22Rv1 (cell line): ENCODE measurements around the gene RNF220.

Experiments
- H3K27ac ChIP-seq: fragments of 450-650 bp; 2 replicates; pipeline ENCODE4 v1.5.1; 2017
- ZFX ChIP-seq: fragments of 450-650 bp; IDR thresholded peaks from 2 replicates; pipeline ENCODE4 v1.6.1; 2017; ENCODE audit warnings: antibody characterized with exemption, borderline replicate concordance
- TF ChIP-seq, protein P1 (sequence below): fragments of 450-650 bp; IDR thresholded peaks from 2 replicates; pipeline ENCODE4 v1.5.1; 2017; ENCODE audit warnings: mild to moderate bottlenecking

The RNF220 gene

DNA sequence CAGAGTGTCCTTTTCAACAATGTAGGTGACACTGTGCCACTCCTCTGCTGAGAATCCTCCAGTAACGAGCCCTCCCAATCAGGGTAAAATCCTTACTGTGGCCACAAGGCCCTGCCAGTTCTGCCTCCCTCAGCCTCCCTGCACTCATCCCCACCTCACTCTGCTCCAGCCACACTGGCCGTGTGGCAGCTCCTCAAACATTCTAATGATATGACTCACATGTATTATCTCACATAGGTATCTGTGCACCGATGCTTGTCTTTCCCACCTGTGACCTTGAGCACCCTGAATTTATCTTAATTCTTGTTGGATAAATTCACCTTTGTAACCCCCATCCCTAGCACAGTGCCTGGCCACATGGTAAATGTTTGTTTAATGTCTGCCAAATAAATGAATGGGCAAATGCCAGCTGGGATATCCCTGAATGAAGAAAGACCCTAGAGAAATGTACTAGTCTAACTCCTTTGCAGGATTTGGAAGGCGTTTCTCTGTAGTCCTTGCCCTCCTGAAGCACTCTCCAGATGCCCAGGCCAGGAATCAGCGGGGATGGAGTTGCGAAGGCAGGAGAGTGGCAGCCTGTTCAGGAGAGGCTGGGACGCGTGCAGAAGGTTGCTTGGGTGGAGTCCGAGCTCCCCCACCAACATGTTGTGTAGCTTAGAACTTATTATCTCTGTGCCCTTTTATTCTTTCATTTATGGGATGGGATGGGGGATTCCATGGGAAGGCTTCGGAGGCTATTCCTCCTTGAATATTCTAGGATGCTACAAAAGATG is 163.3 kb downstream of the RNF220 start:
- no peak overlapping the region for H3K27ac ChIP-seq
- TF ChIP-seq ZFX: no peak
- TF ChIP-seq, protein P1, sequence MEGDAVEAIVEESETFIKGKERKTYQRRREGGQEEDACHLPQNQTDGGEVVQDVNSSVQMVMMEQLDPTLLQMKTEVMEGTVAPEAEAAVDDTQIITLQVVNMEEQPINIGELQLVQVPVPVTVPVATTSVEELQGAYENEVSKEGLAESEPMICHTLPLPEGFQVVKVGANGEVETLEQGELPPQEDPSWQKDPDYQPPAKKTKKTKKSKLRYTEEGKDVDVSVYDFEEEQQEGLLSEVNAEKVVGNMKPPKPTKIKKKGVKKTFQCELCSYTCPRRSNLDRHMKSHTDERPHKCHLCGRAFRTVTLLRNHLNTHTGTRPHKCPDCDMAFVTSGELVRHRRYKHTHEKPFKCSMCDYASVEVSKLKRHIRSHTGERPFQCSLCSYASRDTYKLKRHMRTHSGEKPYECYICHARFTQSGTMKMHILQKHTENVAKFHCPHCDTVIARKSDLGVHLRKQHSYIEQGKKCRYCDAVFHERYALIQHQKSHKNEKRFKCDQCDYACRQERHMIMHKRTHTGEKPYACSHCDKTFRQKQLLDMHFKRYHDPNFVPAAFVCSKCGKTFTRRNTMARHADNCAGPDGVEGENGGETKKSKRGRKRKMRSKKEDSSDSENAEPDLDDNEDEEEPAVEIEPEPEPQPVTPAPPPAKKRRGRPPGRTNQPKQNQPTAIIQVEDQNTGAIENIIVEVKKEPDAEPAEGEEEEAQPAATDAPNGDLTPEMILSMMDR: no peak

GRCh38 chr1:44569491-44569890 is 164.4 kb downstream of the RNF220 start:
- TF ChIP-seq ZFX: no peak
- TF ChIP-seq, protein P1: no peak
- H3K27ac ChIP-seq: no peak overlapping the region

- TF ChIP-seq, protein P1: peak; percentile 78
- TF ChIP-seq ZFX: no peak
- H3K27ac ChIP-seq: no peak overlapping the region
Measured at GRCh38 chr1:44571712-44572571, 166.9 kb downstream of the RNF220 start.

- TF ChIP-seq, protein P1: no peak
- TF ChIP-seq ZFX: no peak
- H3K27ac ChIP-seq: no peak overlapping the region
Measured at GRCh38 chr1:44572572-44572879, 167.5 kb downstream of the RNF220 start.

DNA sequence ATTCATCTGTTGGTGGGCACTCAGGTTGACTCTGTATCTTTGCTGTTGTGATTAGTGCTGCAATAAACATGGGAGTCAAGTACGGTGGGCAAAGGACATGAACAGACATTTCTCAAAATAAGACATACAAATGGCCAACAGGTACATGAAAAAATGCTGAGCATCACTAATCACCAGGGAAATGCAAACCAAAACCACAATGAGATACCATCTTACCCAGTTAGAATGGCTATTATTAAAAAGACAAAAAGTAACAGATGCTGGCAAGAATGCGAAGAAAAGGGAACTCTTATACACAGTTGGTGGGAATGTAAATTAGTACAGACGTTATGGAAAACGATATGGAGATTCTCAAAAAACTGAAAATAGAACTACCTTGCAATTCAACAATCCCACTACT is 170.3 kb downstream of the RNF220 start:
- TF ChIP-seq ZFX: no peak
- TF ChIP-seq, protein P1: no peak
- no peak overlapping the region for H3K27ac ChIP-seq

DNA sequence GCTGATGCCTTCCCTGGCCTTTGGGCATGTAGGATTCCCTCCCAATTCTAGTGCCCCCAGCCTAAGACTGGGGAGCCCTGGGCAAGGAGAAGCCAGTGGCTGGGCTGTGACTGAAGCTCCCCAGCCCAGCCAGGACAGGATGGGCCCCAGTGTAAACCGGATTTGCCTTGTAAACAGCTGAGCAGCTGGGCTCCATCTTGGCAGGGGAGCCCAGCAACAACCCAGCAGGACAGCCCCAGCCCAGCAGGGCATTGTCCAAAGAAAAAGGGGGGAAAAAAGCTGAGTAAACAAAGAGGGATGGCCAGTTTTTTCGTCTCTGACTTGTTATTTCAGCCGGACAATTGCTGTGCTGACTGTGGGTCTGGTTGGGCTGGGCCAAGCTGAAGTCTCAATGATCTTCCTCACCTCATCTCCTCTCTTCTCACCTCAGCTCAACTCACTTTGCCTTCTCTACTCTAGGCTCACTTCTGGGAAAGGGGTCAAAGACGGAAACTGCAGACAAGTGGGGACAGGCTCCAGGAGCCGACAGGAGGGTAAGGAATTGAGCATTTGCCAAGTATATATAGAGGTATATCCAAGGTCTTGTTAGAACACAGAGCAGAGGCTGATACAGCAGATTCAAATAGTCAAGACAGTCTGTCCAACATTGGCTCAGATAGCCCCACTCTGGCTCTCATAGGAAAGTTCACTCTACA is 171.5 kb downstream of the RNF220 start:
- TF ChIP-seq, protein P1: no peak
- TF ChIP-seq ZFX: no peak
- H3K27ac ChIP-seq: no peak overlapping the region

DNA sequence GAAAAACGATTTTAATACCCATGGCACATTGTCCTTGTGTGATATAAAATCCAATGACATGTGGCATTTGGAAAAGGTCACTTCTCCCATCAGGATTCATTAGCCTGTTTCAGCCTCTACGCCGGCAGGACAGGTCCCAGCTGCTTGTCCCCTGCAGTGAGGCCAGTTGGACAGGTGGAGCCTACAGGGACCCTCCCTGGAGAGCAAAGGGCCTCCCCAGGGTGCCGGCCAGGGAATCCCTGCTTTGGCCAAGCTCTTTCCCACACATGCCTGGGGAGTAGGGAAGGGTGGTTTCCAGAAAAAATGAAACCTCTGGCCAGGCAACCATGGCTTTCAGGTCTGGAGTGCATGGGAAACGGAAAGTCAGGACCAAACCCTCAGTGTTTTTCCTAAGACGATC is 176.2 kb downstream of the RNF220 start:
- TF ChIP-seq, protein P1: no peak
- TF ChIP-seq ZFX: no peak
- H3K27ac ChIP-seq: no peak overlapping the region
